ENCODE measurements around the gene SUGP1.
"Not testable (repeated sequence)": the region's sequence is repeated elsewhere in the genome, so short reads cannot be mapped to it uniquely, and the experiment has no call there.

SUGP1 gene

DNA sequence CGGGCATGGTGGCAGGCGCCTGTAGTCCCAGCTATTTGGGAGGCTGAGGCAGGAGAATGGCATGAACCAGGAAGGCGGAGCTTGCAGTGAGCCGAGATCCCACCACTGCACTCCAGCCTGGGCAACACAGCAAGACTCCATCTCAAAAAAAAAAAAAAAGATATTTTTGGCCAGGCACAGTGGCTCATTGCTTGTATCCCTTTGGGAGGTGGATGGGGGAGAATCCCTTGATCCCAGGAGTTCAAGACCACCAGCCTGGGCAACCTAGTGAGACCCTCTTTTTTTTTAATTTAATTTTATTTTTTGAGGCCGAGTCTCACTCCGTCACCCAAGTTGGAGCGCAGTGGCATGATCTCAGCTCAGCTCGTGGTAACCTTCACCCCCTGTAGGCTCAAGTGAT is 30.4 kb upstream of the SUGP1 start:
- Mint-ChIP-seq H3K27ac (peak overlapping the region in 1 of 2 donors; percentile 49), H3K36me3 (ENCODE audit: insufficient read depth) (peaks cover 42% of the 10 kb centered on the region)
- H3K4me1 Mint-ChIP-seq (ENCODE audit: low read depth in 2 of 2); H3K27me3 Mint-ChIP-seq; H3K9me3 Mint-ChIP-seq; DNase-seq; H3K4me3 Mint-ChIP-seq; ATAC-seq (replicated peaks): not testable (repeated sequence)

DNA sequence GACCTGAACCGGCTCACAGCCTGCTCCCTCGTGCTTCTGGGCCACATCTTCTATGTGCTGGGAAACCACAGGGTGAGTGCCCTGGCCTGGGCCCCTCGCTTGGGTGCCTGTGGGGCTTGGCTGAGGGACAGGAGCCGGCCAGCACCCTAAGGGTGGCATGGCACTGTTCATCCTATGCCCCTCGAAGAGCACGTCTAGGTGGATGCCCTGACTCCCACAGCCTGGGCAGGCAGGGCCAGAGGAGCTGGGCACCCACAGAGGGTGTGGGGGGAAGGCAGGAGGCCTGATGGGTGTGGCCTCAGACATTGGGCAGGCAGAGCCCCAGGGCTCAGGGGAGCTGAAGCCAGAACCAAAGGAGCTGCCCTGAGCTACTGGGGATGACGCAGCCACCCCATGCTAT is 29.1 kb upstream of the SUGP1 start:
- Mint-ChIP-seq H3K4me3 (no peak overlapping the region), H3K27ac (peak overlapping the region in 1 of 2 donors; percentile 75), H3K4me1 (ENCODE audit: low read depth in 2 of 2) (peaks cover 0 to 1% of the 10 kb centered on the region in 2 donors), H3K36me3 (ENCODE audit: insufficient read depth) (peaks cover 44% of the 10 kb centered on the region), H3K9me3 (no peaks in the 10 kb centered on the region), H3K27me3 (no peaks in the 10 kb centered on the region)
- ATAC-seq (replicated peaks) (no peak), DNase-seq (no peak)

DNA sequence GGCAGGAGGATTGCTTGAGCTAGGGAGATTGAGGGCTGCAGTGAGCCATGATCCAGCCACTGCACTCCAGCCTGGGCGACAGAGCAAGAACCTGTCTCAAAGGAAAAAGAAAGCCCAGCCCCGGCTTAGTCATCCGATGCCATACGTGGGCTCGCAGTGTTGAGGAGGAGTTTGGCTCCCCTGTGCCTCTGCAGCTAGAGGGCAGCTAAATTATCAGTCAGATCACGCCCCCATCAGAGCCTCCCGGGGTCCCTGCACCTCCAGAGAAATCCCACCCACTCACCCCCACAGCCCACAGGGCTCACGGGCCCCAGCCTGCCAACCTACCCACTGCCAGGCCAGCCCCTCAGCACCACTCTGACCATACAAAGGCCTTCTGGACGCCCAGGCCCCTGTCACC is 28.0 kb upstream of the SUGP1 start:
- Mint-ChIP-seq H3K4me3 (no peak overlapping the region), H3K27ac (peak overlapping the region in 1 of 2 donors; percentile 46), H3K9me3 (no peaks in the 10 kb centered on the region), H3K36me3 (ENCODE audit: insufficient read depth) (peaks cover 52% of the 10 kb centered on the region), H3K27me3 (no peaks in the 10 kb centered on the region), H3K4me1 (ENCODE audit: low read depth in 2 of 2) (peaks cover 0 to 1% of the 10 kb centered on the region in 2 donors)
- DNase-seq (no peak), ATAC-seq (replicated peaks) (no peak)

DNA sequence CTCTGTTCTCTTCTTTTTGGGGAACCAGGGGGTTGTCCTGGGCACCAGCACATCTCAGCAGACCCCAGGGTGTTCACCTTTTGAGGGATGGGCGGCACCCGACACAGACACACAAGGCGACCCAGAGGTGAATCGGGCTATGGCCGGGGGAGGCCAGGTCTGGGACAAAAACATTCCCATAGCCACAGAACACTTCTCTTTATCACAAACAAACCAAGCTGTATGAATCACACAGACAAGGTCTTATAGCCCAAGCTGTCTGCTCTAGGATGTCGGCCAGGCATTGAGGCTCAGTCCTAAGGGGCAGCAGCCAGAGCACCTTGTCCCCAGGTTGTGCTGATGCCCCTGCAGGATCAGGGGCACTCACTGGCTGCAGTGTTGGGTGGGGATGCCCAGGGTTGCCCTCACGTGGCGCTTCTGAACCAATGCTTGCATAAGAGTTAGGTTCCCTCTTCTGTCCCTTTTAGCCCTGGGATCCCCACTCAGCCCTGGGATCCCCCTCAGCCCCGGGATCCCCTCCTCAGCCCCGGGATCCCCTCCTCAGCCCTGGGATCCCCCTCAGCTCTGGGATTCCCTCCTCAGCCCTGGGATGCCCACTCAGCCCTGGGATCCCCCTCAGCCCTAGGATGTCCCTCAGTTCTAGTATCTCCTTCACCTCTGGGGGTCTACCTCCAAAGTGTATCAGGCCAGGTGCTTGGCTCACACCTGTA is 27.2 kb upstream of the SUGP1 start:
- H3K9me3 Mint-ChIP-seq = no peaks in the 10 kb centered on the region
- peak overlapping the region; percentile 18 to 46 for H3K27ac Mint-ChIP-seq
- H3K36me3 Mint-ChIP-seq (ENCODE audit: insufficient read depth) = peaks cover 52% of the 10 kb centered on the region
- ATAC-seq (replicated peaks) (no peak), DNase-seq (no peak)
- no peaks in the 10 kb centered on the region for H3K27me3 Mint-ChIP-seq
- no peak overlapping the region for H3K4me3 Mint-ChIP-seq
- H3K4me1 Mint-ChIP-seq (ENCODE audit: low read depth in 2 of 2) = peaks cover 0 to 1% of the 10 kb centered on the region in 2 donors

DNA sequence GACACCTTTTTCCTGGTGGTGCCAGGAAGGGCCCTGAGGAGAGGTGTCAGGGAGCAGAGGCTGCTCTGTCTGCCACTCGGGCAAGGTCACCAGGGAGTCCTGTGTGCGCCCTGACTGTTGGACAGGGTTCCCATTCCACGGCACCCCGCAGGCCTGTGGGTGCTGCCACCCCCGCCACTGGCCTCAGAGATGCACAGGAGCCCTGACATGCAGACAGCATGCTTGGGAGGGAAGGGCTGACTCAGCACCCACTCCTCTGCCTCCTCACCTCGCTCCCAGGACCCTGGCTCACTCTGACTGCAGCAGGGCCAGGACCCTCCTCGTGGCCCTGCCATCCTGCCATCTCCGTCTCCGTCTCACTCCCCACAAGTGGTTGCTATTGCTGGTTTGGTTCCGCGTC is 25.7 kb upstream of the SUGP1 start:
- H3K9me3 Mint-ChIP-seq = no peaks in the 10 kb centered on the region
- H3K36me3 Mint-ChIP-seq (ENCODE audit: insufficient read depth) = peaks cover 54% of the 10 kb centered on the region
- ATAC-seq (replicated peaks) = no peak
- no peaks in the 10 kb centered on the region for H3K27me3 Mint-ChIP-seq
- no peak for DNase-seq
- no peak overlapping the region for H3K4me3 Mint-ChIP-seq
- no peaks in the 10 kb centered on the region for H3K4me1 Mint-ChIP-seq (ENCODE audit: low read depth in 2 of 2)
- H3K27ac Mint-ChIP-seq = no peak overlapping the region

DNA sequence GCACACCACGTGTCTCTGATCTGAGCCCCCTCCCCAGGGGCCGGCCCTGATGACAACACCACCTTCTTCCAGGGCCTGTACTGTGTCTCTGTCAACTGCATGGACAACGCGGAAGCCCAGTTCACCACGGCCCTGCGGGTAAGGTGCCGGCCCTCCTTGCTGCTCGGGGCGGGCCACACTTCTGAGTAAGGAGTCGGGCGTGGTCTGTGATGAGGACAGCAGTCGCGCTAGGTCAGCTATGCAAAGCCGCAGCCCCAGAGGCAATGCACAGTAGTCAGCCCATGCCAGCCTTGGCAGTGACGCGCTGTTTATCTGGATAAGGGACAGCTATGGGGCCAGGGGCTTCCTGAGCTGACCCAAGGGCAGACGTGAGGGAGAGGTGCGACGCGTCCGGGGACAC is 24.9 kb upstream of the SUGP1 start:
- H3K4me3 Mint-ChIP-seq = no peak overlapping the region

DNA sequence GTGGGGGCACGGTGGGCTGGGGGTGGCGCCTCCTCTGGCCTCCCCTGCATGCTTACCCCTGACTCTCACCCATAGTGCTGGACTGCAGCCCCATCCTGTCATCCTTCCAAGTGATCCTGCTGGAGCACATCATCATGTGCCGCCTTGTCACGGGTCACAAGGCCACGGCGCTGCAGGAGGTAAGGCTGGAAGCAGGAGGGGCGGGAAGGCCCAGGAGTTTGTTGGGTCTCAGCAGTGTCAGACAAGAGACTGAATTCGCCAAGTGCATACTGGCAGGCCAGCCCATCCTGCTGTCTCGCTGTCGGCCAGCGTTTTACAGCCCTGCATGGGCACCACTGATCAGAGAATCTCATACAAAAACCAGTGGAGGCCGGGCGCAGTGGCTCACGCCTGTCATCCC is 23.5 kb upstream of the SUGP1 start:
- Mint-ChIP-seq H3K4me1 (ENCODE audit: low read depth in 2 of 2) (no peaks in the 10 kb centered on the region), H3K9me3 (no peaks in the 10 kb centered on the region), H3K27ac (no peak overlapping the region), H3K36me3 (ENCODE audit: insufficient read depth) (peaks cover 68% of the 10 kb centered on the region), H3K4me3 (no peak overlapping the region), H3K27me3 (no peaks in the 10 kb centered on the region)
- ATAC-seq (replicated peaks) = no peak
- DNase-seq = no peak

More for the DNA sequence above, 24.9 kb upstream of the SUGP1 start:
- H3K27me3 Mint-ChIP-seq = no peaks in the 10 kb centered on the region
- H3K27ac Mint-ChIP-seq = no peak overlapping the region
- no peak for DNase-seq
- no peak for ATAC-seq (replicated peaks)
- H3K4me1 Mint-ChIP-seq (ENCODE audit: low read depth in 2 of 2) = no peaks in the 10 kb centered on the region
- H3K36me3 Mint-ChIP-seq (ENCODE audit: insufficient read depth) = peaks cover 57% of the 10 kb centered on the region
- H3K9me3 Mint-ChIP-seq = no peaks in the 10 kb centered on the region

DNA sequence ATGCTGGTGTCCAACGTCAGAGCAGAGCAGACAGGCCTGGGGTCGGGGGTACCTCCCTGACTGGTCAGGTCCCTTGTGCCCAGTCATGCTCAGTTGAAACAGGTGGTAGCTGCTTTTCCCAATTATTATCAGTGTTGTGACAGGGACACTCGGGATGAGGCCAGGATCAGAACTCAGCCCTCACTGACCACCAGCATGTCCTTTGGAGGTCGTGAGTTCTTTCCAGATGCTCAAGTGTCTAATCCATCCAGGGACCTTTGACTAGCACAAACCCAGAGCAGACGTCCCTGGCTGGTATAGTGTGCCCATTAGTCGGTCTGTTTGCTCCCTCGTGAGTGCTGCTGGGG is 22.7 kb upstream of the SUGP1 start:
- no peak for DNase-seq
- ATAC-seq (replicated peaks) = no peak
- Mint-ChIP-seq H3K4me1 (ENCODE audit: low read depth in 2 of 2) (no peaks in the 10 kb centered on the region), H3K9me3 (no peaks in the 10 kb centered on the region), H3K4me3 (no peak overlapping the region), H3K27ac (no peak overlapping the region), H3K27me3 (no peaks in the 10 kb centered on the region), H3K36me3 (ENCODE audit: insufficient read depth) (peaks cover 68% of the 10 kb centered on the region)

DNA sequence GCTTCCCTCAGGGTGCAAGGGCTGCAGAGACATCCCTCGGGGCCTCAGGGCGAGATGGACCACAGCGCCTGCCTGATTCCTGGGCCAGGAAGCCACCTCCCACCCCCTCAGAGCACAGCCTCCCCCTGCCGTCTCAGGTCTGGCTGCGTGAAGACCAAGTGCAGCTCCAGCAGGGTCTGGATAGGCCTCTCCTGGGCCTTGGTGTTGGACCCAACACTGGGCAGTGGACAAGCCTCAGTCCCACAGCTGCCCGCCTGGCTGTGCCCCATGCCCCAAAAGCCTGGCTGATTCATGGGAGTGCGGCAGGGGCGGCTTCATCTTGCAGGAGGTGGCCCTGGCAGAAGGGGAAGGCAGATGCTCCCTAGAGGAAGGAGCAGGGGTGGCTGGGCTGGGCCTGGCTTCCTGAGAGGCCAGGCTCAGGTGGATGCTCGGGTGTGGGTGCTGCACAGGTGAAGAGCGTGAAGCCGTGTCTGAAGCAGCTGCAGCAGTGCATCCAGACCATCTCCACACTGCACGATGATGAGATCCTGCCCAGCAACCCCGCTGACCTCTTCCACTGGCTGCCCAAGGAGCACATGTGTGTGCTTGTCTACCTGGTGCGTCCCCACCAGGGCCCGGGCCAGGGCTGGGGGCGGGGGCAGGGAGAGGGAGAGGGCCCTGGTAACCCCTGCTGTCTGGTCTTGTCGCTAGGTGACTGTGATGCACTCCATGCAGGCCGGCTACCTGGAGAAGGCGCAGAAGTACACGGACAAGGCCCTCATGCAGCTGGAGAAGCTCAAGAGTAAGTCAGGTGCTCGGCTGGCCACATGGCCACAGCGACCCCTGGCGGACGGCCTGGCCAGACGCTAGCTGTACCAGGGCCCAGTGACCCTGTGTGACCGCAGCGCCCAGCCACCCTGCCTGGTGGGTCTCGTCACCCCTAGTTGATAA is 22.0 kb upstream of the SUGP1 start:
- H3K27me3 Mint-ChIP-seq = no peaks in the 10 kb centered on the region
- DNase-seq (no peak), ATAC-seq (replicated peaks) (no peak)
- no peak overlapping the region for H3K4me3 Mint-ChIP-seq
- no peak overlapping the region for H3K27ac Mint-ChIP-seq
- H3K36me3 Mint-ChIP-seq (ENCODE audit: insufficient read depth) = peaks cover 71% of the 10 kb centered on the region
- H3K9me3 Mint-ChIP-seq = no peaks in the 10 kb centered on the region
- no peaks in the 10 kb centered on the region for H3K4me1 Mint-ChIP-seq (ENCODE audit: low read depth in 2 of 2)

DNA sequence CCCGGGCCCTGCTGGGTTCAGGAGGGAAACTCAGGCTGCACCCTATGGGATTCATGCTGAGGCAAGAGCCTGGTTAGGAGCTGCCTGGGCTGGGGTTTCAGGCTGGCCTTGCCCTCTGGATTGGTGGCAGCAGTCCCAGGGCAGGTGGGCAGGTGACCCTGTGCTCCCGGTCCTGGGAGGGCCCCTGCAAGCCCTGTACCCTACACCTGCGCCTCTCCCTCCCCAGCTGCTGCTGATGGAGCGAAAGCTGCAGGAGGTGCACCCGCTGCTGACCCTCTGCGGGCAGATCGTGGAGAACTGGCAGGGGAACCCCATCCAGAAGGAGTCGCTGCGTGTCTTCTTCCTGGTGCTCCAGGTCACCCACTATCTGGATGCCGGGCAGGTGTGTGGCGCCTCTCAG is 20.7 kb upstream of the SUGP1 start:
- Mint-ChIP-seq H3K4me1 (ENCODE audit: low read depth in 2 of 2) (peaks cover 0 to 6% of the 10 kb centered on the region in 2 donors), H3K4me3 (no peak overlapping the region), H3K36me3 (ENCODE audit: insufficient read depth) (peaks cover 66% of the 10 kb centered on the region), H3K27me3 (no peaks in the 10 kb centered on the region), H3K9me3 (no peaks in the 10 kb centered on the region), H3K27ac (no peak overlapping the region)
- no peak for ATAC-seq (replicated peaks)
- DNase-seq = no peak

DNA sequence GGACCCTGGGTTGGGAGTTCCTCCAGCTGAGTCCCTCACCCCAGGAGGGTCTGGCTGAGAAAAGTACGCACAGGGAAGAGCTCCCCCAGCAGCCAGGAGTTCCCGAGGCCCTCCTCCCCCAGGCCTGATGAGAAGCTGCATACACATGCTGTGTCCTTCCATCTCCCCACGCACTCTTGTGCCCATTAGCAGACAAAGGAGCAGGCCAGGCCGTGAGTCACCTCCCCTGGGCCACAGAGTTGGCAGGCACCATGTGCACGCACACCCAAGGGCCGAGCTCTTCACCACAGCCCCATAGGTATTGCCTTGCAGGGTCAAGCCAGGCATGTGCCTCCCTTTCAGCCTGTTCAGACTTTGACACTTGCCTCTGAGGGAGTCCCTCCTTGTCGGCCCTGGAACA is 17.8 kb upstream of the SUGP1 start:
- Mint-ChIP-seq H3K27me3 (no peaks in the 10 kb centered on the region), H3K27ac (peak overlapping the region; percentile 41 to 72), H3K4me1 (ENCODE audit: low read depth in 2 of 2) (peaks cover 11 to 16% of the 10 kb centered on the region in 2 donors), H3K36me3 (ENCODE audit: insufficient read depth) (peaks cover 58% of the 10 kb centered on the region), H3K4me3 (no peak overlapping the region), H3K9me3 (no peaks in the 10 kb centered on the region)
- no peak for ATAC-seq (replicated peaks)
- no peak for DNase-seq

DNA sequence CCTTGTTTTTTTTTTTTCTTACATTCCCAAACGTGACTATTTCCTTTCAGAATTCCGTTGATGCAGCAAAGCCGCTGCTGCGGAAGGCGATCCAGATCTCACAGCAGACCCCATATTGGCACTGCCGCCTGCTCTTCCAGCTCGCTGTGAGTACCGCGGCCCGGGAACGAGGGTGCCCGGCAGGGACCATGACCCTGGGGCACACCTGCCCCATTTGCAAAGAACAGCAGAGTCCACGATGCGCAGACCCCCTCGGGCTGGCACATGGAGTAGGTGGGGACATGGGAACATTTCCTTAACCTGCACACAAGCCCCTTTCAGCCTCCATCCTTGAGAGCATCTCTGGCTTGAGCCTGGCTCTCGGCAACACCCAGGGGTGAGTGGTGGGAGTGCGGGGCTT is 16.8 kb upstream of the SUGP1 start:
- DNase-seq (no peak), ATAC-seq (replicated peaks) (no peak)
- Mint-ChIP-seq H3K4me1 (ENCODE audit: low read depth in 2 of 2) (peaks cover 11 to 19% of the 10 kb centered on the region in 2 donors), H3K4me3 (no peak overlapping the region), H3K36me3 (ENCODE audit: insufficient read depth) (peaks cover 56% of the 10 kb centered on the region), H3K9me3 (no peaks in the 10 kb centered on the region), H3K27me3 (no peaks in the 10 kb centered on the region), H3K27ac (no peak overlapping the region)

DNA sequence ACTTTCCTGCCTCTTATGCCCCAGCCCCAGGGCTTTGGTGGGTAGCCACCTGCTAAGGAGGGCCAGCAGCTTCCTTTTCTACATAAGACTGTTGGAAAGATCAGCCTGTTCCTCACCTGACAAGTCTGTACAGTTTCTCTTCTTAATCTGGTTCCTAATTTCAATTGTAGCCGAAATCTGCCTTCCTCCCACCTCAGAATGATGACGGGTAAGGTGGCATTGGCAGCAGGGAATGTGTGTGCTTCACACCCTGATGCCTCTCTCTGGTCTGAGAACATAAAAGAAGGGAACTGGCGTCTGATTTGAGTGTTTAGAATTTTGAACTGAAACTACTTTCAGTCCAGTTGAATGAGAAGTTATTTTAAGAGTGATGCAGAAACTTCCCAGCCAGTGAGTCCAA is 16.3 kb upstream of the SUGP1 start:
- Mint-ChIP-seq H3K36me3 (ENCODE audit: insufficient read depth) (peaks cover 56% of the 10 kb centered on the region), H3K27ac (peak overlapping the region in 1 of 2 donors; percentile 17), H3K9me3 (no peaks in the 10 kb centered on the region), H3K27me3 (no peaks in the 10 kb centered on the region), H3K4me1 (ENCODE audit: low read depth in 2 of 2) (peaks cover 15 to 19% of the 10 kb centered on the region in 2 donors), H3K4me3 (no peak overlapping the region)
- DNase-seq (no peak), ATAC-seq (replicated peaks) (no peak)
